GM12891 (cell line): Measurements from ENCODE around the gene STXBP6.

Source experiments
- POLR2A ChIP-seq: IDR thresholded peaks from 2 replicates; pipeline ENCODE4 v1.6.1; 2011; ENCODE audit warnings: low read depth, low read length, control low read depth
- SPI1 ChIP-seq: IDR thresholded peaks from 2 replicates; pipeline ENCODE4 v1.6.1; 2011; ENCODE audit warnings: low read depth, low read length, control low read depth
- TAF1 ChIP-seq: IDR thresholded peaks from 2 replicates; pipeline ENCODE4 v1.6.1; 2011; ENCODE audit warnings: low read depth, low read length, control low read depth

DNA sequence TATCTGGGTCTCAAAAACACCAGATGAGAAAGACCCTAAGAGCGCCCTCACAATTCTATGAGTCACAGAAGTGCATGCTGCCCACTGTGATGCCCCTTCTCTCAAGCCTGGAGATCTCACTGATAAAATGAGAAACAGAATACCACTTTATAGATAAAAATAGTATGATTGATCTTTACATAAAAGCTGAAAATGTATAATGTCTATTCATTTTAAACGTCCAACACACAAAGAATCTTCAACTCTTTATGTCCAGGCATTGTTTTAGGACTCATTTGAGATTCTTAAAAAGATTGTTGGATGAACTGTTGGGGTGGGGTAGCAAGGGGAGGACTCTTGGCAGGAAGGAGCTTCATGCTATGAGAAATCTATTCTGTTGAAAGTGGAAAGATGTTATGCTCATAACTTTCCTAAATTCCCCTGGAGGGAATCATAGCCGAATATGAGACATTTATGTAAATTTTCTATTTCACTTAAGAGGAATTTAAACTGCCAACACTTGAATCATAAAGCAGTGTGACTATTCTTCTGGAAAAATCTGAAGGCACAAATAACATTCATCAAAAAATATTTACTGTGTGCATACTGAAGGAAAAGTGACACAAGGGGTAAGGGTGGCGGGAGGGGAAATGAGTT lies 174.6 kb downstream of the STXBP6 start:
- TF ChIP-seq POLR2A (no peak), TAF1 (no peak), SPI1 (no peak)
